K562 (cell line): ENCODE data around the gene NUBP2.

Experiments
- HMBOX1 ChIP-seq: sonication (generic); IDR thresholded peaks from 2 replicates; pipeline ENCODE4 v1.6.1; 2016
- SRSF7 ChIP-seq: fragments of 200-400 bp; formaldehyde crosslinking; optimal IDR thresholded peaks from 2 replicates; pipeline ENCODE3; 2017; ENCODE audit warnings: mild to moderate bottlenecking, low read depth, low read length
- ZNF695 ChIP-seq: fragments of 450-650 bp; formaldehyde crosslinking; IDR thresholded peaks from 2 replicates; pipeline ENCODE4 v1.4.0; 2020; ENCODE audit warnings: mild to moderate bottlenecking, moderate library complexity
- ZZZ3 ChIP-seq: fragments of 450-650 bp; IDR thresholded peaks from 2 replicates; pipeline ENCODE4 v1.6.1; 2016; ENCODE audit warnings: antibody characterized with exemption, mild to moderate bottlenecking, moderate library complexity

- TF ChIP-seq ZNF695 (CRISPR knock-in tag) (no peak), HMBOX1 (no peak), ZZZ3 (no peak), SRSF7 (no peak)
These were observed 5.4 kb downstream of the NUBP2 start for GRCh38 chr16:1788095-1788707.
